Measurements from ENCODE around the gene CHRNA3.

Gene CHRNA3

GRCh38 chr15:78620527-78621421 lies at the start of gene CHRNA3:
Gene CHRNA3 (minus strand): TSS chr15:78620996. CDS start chr15:78620794, 202 bp downstream.
- no peak for DNase-seq (ENCODE audit: low read depth)

GRCh38 chr15:78668987-78669386 lies 48.2 kb upstream of the CHRNA3 start:
- no peak for DNase-seq (ENCODE audit: low read depth)

- no peak for DNase-seq (ENCODE audit: low read depth)
Observed at GRCh38 chr15:78667578-78668236, 46.9 kb upstream of the CHRNA3 start.

GRCh38 chr15:78666010-78666409 lies 45.2 kb upstream of the CHRNA3 start:
- no peak for DNase-seq (ENCODE audit: low read depth)

GRCh38 chr15:78663703-78664102 lies 42.9 kb upstream of the CHRNA3 start:
- no peak for DNase-seq (ENCODE audit: low read depth)

- no peak for DNase-seq (ENCODE audit: low read depth)
Observed at GRCh38 chr15:78662028-78662427, 41.2 kb upstream of the CHRNA3 start.

GRCh38 chr15:78661001-78661400 lies 40.2 kb upstream of the CHRNA3 start:
- DNase-seq (ENCODE audit: low read depth), result no peak

- DNase-seq (ENCODE audit: low read depth), result no peak
Observed at GRCh38 chr15:78660584-78660983, 39.8 kb upstream of the CHRNA3 start.

GRCh38 chr15:78658823-78659222 lies 38.0 kb upstream of the CHRNA3 start:
- no peak for DNase-seq (ENCODE audit: low read depth)

GRCh38 chr15:78654272-78654671 lies 33.5 kb upstream of the CHRNA3 start:
- DNase-seq (ENCODE audit: low read depth), result no peak

- no peak for DNase-seq (ENCODE audit: low read depth)
Observed at GRCh38 chr15:78651930-78652615, 31.3 kb upstream of the CHRNA3 start.

GRCh38 chr15:78651007-78651406 lies 30.2 kb upstream of the CHRNA3 start:
- DNase-seq (ENCODE audit: low read depth), result no peak

GRCh38 chr15:78650022-78650421 lies 29.2 kb upstream of the CHRNA3 start:
- DNase-seq (ENCODE audit: low read depth), result no peak

- DNase-seq (ENCODE audit: low read depth), result no peak
Observed at GRCh38 chr15:78645009-78645408, 24.2 kb upstream of the CHRNA3 start.

GRCh38 chr15:78642331-78642730 lies 21.5 kb upstream of the CHRNA3 start:
- DNase-seq (ENCODE audit: low read depth), result no peak

GRCh38 chr15:78641749-78642275 lies 21.0 kb upstream of the CHRNA3 start:
- no peak for DNase-seq (ENCODE audit: low read depth)

- no peak for DNase-seq (ENCODE audit: low read depth)
Observed at GRCh38 chr15:78641102-78641748, 20.4 kb upstream of the CHRNA3 start, which contains the start of gene CHRNB4. Gene CHRNB4 (minus strand): TSS chr15:78641210. CDS start chr15:78641133, 77 bp downstream.

- no peak for DNase-seq (ENCODE audit: low read depth)
Observed at GRCh38 chr15:78640527-78641101, 19.8 kb upstream of the CHRNA3 start.

- no peak for DNase-seq (ENCODE audit: low read depth)
Observed at GRCh38 chr15:78638658-78639314, 18.0 kb upstream of the CHRNA3 start.

GRCh38 chr15:78637776-78638435 lies 17.1 kb upstream of the CHRNA3 start:
- DNase-seq (ENCODE audit: low read depth), result no peak
